HCT116 (cell line): Measurements from ENCODE around the gene CNKSR1. TPM values are rescaled to one million over a fixed set of nuclear protein-coding genes. Genes with fewer than 3 reads are reported as not detected.
A peak's percentile ranks its signal among the peaks of the same experiment; 100 is the strongest.

Experiments used
- ATAC-seq: fragments of 200-7000 bp; cut with Tn5 transposase; 2 replicates; pipeline ENCODE4 v1.9.1; 2020; ENCODE audit warnings: mild to moderate bottlenecking, moderate library complexity
- BruUV-seq: library from RNA; stranded (reverse); fragments of 400-500 nt; replicated peaks from 2 replicates; lab custom pipeline; 2021; lab: Mats Ljungman, UMichigan
- CTCF ChIA-PET: fragments of 300-600 bp; sonication (Branson Sonifier 250); formaldehyde crosslinking; loops from one replicate; lab custom pipeline; 2021; ENCODE audit warnings: antibody characterized with exemption; lab: Charles Lee
- POLR2A ChIA-PET: fragments of 300-600, 350-600 bp; sonication (Branson Sonifier 250); formaldehyde crosslinking; loops from one replicate; lab custom pipeline; 2021; ENCODE audit warnings: antibody characterized with exemption; lab: Charles Lee
- RAD21 ChIA-PET, 2 experiments: fragments of 300-600 bp; sonication (Branson Sonifier 250); formaldehyde crosslinking; loops; one replicate each; lab custom pipeline; 2023; ENCODE audit warnings: low total read pairs in 2 of 2; ENCODE audit not compliant: uncharacterized antibody in 2 of 2, unreplicated experiment in 2 of 2, low non-redundant PET in 1 of 2; lab: Charles Lee
- DNase-seq: peaks from one replicate; pipeline ENCODE4 v3.0.0-alpha.2; 2010; ENCODE audit warnings: low read depth, low spot score
- H2AFZ ChIP-seq: fragments of 200-600 bp; shearing (Covaris generic), sonication (generic); 2 replicates; pipeline ENCODE4 v1.6.1; 2017; ENCODE audit warnings: low read depth, mixed run types, mixed read lengths, antibody characterized with exemption, low read length; ENCODE audit not compliant: poor library complexity, severe bottlenecking
- H3K27ac ChIP-seq: 2 replicates; pipeline ENCODE4 v1.5.1; 2012; ENCODE audit warnings: low read depth, low read length
- H3K27me3 ChIP-seq: fragments of 200-600 bp; sonication (generic); 2 replicates; pipeline ENCODE4 v1.6.1; 2016; ENCODE audit warnings: mixed run types, low read length, mixed read lengths; ENCODE audit not compliant: insufficient read depth
- H3K36me3 ChIP-seq, 2 experiments: fragments of 200-500 bp in 1 of 2; fragments of 200-600 bp in 1 of 2; sonication (Bioruptor generic) in 1 of 2; sonication (generic) in 1 of 2; 2 replicates each; pipeline versions ENCODE4 v1.5.1 to v1.6.1; 2014 to 2016; ENCODE audit warnings: low read length in 2 of 2, inconsistent platforms in 1 of 2, mixed read lengths in 1 of 2, mixed run types in 1 of 2; ENCODE audit not compliant: insufficient read depth in 2 of 2, control insufficient read depth in 1 of 2
- H3K4me1 ChIP-seq, 2 experiments: fragments of 200-600 bp in 1 of 2; sonication (generic) in 1 of 2; 2 replicates each; pipeline versions ENCODE4 v1.5.1 to v1.6.1; 2012 to 2017; ENCODE audit warnings: low read length in 2 of 2, inconsistent platforms in 1 of 2, mild to moderate bottlenecking in 1 of 2, mixed read lengths in 1 of 2, mixed run types in 1 of 2, moderate library complexity in 1 of 2; ENCODE audit not compliant: insufficient read depth in 2 of 2, control insufficient read depth in 1 of 2
- H3K4me2 ChIP-seq: fragments of 200-600 bp; sonication (generic); 2 replicates; pipeline ENCODE4 v1.6.1; 2017; ENCODE audit warnings: mixed run types, low read length, mixed read lengths
- H3K4me3 ChIP-seq, 2 experiments: fragments of 200-600 bp in 1 of 2; sonication (generic) in 1 of 2; replicated peaks in 1 of 2; 2 replicates each; pipeline ENCODE4 v1.5.1; 2011 to 2016; ENCODE audit warnings: low read length in 2 of 2, control low read depth in 1 of 2, low read depth in 1 of 2, mild to moderate bottlenecking in 1 of 2, mixed read lengths in 1 of 2, mixed run types in 1 of 2
- H3K79me2 ChIP-seq: fragments of 200-600 bp; sonication (generic); 2 replicates; pipeline ENCODE4 v1.6.1; 2017; ENCODE audit warnings: mild to moderate bottlenecking, mixed run types, low read length, moderate library complexity, mixed read lengths; ENCODE audit not compliant: insufficient read depth
- H3K9ac ChIP-seq: fragments of 200-600 bp; sonication (generic); 2 replicates; pipeline ENCODE4 v1.6.1; 2016; ENCODE audit warnings: low read length, mixed read lengths
- H3K9me2 ChIP-seq: fragments of 200-600 bp; sonication (generic), shearing (Covaris generic); 2 replicates; pipeline ENCODE4 v1.6.1; 2017; ENCODE audit warnings: mixed run types, mild to moderate bottlenecking, moderate library complexity; ENCODE audit not compliant: insufficient read depth
- H3K9me3 ChIP-seq, 2 experiments: fragments of 200-500 bp in 1 of 2; fragments of 200-600 bp in 1 of 2; sonication (Bioruptor generic) in 1 of 2; sonication (generic) in 1 of 2; 2 replicates each; pipeline ENCODE4 v1.6.1; 2014 to 2017; ENCODE audit warnings: low read length in 2 of 2, mixed read lengths in 2 of 2, inconsistent platforms in 1 of 2, low read depth in 1 of 2, mild to moderate bottlenecking in 1 of 2, mixed run types in 1 of 2, moderate library complexity in 1 of 2; ENCODE audit not compliant: control insufficient read depth in 1 of 2, insufficient read depth in 1 of 2
- H4K20me1 ChIP-seq: fragments of 200-600 bp; sonication (generic), shearing (Covaris generic); 2 replicates; pipeline ENCODE4 v1.6.1; 2017; ENCODE audit warnings: mixed run types, mild to moderate bottlenecking, moderate library complexity; ENCODE audit not compliant: insufficient read depth
- CBX3 ChIP-seq: IDR thresholded peaks from 2 replicates; pipeline ENCODE4 v1.6.1; 2012; ENCODE audit warnings: low read depth
- CEBPB ChIP-seq: IDR thresholded peaks from 2 replicates; pipeline ENCODE4 v1.6.1; 2012; ENCODE audit warnings: low read depth
- EGR1 ChIP-seq: IDR thresholded peaks from 2 replicates; pipeline ENCODE4 v1.6.1; 2012; ENCODE audit warnings: low read depth
- FOSL1 ChIP-seq: IDR thresholded peaks from 2 replicates; pipeline ENCODE4 v1.6.1; 2012; ENCODE audit warnings: low read depth
- JUND ChIP-seq: IDR thresholded peaks from 2 replicates; pipeline ENCODE4 v1.6.1; 2012
- POLR2AphosphoS5 ChIP-seq: IDR thresholded peaks from 2 replicates; pipeline ENCODE4 v1.6.1; 2011; ENCODE audit warnings: mild to moderate bottlenecking, low read depth, low read length, moderate library complexity
- RAD21 ChIP-seq: IDR thresholded peaks from 2 replicates; pipeline ENCODE4 v1.6.1; 2012; ENCODE audit warnings: low read depth, mild to moderate bottlenecking
- SP1 ChIP-seq: IDR thresholded peaks from 2 replicates; pipeline ENCODE4 v1.6.1; 2012; ENCODE audit warnings: low read depth
- SRF ChIP-seq: IDR thresholded peaks from 2 replicates; pipeline ENCODE4 v1.6.1; 2012; ENCODE audit warnings: low read depth
- YY1 ChIP-seq: IDR thresholded peaks from 2 replicates; pipeline ENCODE4 v1.6.1; 2011; ENCODE audit warnings: low read length, low read depth, moderate library complexity, mild to moderate bottlenecking; ENCODE audit not compliant: insufficient replicate concordance; ENCODE audit errors: extremely low read depth
- ZFX ChIP-seq: fragments of 450-650 bp; IDR thresholded peaks from 2 replicates; pipeline ENCODE4 v1.6.1; 2017
- ZNF274 ChIP-seq: fragments of 200-500 bp; sonication (Bioruptor generic); IDR thresholded peaks from 2 replicates; pipeline ENCODE4 v1.6.1; 2014; ENCODE audit warnings: mild to moderate bottlenecking, low read depth, low read length, inconsistent platforms
- intact Hi-C: fragments of 100-400 bp; cut with micrococcal nuclease; formaldehyde crosslinking; loops from 2 replicates; pipeline ENCODE4 v1.10.0; 2022
- total RNA-seq: library from RNA; stranded (reverse); gene quantifications from one replicate; pipeline ENCODE4 v1.2.1, GENCODE V29; 2021; ENCODE audit not compliant: unreplicated experiment
- TF ChIP-seq, protein P1 (sequence below), 3 experiments: fragments of 200-600 bp in 1 of 3; sonication (generic) in 1 of 3; IDR thresholded peaks in 2 of 3; conservative IDR thresholded peaks in 1 of 3; 2 replicates each; pipeline ENCODE4 v1.5.1; 2012 to 2017; ENCODE audit warnings: low read depth in 2 of 3, low read length in 2 of 3, antibody characterized with exemption in 1 of 3, borderline replicate concordance in 1 of 3, control low read depth in 1 of 3, mild to moderate bottlenecking in 1 of 3, mixed read lengths in 1 of 3, mixed run types in 1 of 3, moderate library complexity in 1 of 3; ENCODE audit not compliant: insufficient read depth in 1 of 3
- TF ChIP-seq, protein P2 (sequence below): IDR thresholded peaks from 2 replicates; pipeline ENCODE4 v1.6.1; 2012

The CNKSR1 gene
- total RNA-seq, 1 experiment from 2014 or later = 26.6 TPM

DNA sequence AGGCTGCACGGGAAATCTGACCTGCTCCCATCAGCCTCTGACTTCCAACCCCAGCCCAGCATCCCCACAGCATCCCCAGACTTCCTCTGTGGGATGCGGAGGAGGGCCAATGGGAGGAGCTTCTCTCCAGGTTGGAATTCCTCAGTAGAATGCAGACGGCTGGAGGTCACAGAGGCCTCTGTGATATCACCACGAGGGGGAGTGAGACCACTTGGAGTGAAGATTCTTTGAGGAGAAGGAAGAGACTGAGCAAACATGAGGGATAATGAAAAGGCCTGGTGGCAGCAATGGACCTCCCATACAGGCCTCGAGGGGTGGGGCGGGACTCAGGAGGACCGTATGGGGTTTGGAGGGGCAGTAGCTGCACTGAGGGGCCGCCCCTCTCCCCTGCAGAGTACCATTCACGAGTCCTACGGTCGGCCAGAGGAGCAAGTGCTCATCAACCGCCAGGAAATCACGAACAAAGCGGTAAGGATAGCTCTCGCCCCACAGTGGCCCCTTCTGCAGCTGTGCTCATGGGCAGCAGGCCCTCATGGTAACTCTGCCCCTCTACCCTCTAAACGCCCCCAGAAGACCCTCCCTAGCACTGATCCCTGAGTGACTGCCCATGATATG lies 13.2 kb downstream of the CNKSR1 start, which contains the start of gene CATSPER4:
Gene CATSPER4, plus strand, starts transcription at position 230 of the 615 bp plus-strand sequence. Its CDS starts 26 bp downstream, at position 256.
- ATAC-seq = peak; percentile 82

DNA sequence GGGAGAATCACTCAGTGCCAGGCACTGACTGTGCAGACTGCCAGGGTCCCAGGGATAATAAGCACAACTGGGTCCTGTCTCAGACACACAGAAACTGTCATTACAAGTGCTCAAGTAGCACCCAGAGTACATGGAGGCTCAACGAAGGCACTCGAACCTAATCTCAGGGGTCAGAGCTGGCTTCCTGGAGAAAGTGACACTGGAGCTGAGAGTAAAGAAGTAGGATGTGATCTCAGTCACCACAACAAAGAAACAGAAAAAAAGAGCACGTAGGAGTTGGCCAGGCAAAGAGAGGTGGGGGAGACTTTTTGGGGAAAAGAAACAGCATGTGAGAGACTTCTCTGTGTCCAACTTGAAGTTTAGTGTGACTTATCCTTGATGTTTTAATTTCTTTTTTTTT lies 14.4 kb downstream of the CNKSR1 start:
- DNase-seq (no peak), ATAC-seq (no peak)
- H3K27me3 ChIP-seq = no peaks in the 10 kb centered on the region
- H3K9me3 ChIP-seq = no peaks in the 10 kb centered on the region
- H3K4me2 ChIP-seq = no peak overlapping the region
- POLR2A ChIA-PET = no interaction called here
- H3K79me2 ChIP-seq = no peaks in the 10 kb centered on the region
- no TSS peak for BruUV-seq
- no peaks in the 10 kb centered on the region for H4K20me1 ChIP-seq
- intact Hi-C loops = no loop called here
- H2AFZ ChIP-seq = no peak overlapping the region
- no peaks in the 10 kb centered on the region for H3K9me2 ChIP-seq
- H3K4me3 ChIP-seq = no peak overlapping the region
- RAD21 ChIA-PET = no interaction called here
- CTCF ChIA-PET = no interaction called here
- no peak overlapping the region for H3K9ac ChIP-seq
- H3K36me3 ChIP-seq = no peaks in the 10 kb centered on the region; a peak in 1 of 4 replicates
- no peak overlapping the region for H3K27ac ChIP-seq
- no peaks in the 10 kb centered on the region for H3K4me1 ChIP-seq
- TF ChIP-seq FOSL1 = no peak
- TF ChIP-seq, protein P1, sequence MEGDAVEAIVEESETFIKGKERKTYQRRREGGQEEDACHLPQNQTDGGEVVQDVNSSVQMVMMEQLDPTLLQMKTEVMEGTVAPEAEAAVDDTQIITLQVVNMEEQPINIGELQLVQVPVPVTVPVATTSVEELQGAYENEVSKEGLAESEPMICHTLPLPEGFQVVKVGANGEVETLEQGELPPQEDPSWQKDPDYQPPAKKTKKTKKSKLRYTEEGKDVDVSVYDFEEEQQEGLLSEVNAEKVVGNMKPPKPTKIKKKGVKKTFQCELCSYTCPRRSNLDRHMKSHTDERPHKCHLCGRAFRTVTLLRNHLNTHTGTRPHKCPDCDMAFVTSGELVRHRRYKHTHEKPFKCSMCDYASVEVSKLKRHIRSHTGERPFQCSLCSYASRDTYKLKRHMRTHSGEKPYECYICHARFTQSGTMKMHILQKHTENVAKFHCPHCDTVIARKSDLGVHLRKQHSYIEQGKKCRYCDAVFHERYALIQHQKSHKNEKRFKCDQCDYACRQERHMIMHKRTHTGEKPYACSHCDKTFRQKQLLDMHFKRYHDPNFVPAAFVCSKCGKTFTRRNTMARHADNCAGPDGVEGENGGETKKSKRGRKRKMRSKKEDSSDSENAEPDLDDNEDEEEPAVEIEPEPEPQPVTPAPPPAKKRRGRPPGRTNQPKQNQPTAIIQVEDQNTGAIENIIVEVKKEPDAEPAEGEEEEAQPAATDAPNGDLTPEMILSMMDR (IDR thresholded peaks at IDR 0.05 in 2 of 3, conservative IDR thresholded peaks at IDR 0.05 in 1 of 3; ENCODE audit: borderline replicate concordance in 1 of 3, insufficient read depth in 1 of 3, low read depth in 2 of 3, low read length in 2 of 3) = no peak
- TF ChIP-seq CBX3 = no peak
- TF ChIP-seq POLR2AphosphoS5 = no peak
- TF ChIP-seq JUND = no peak
- no peak for TF ChIP-seq EGR1
- no peak for TF ChIP-seq RAD21
- TF ChIP-seq SRF = no peak
- TF ChIP-seq, protein P2, sequence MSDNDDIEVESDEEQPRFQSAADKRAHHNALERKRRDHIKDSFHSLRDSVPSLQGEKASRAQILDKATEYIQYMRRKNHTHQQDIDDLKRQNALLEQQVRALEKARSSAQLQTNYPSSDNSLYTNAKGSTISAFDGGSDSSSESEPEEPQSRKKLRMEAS = no peak
- TF ChIP-seq ZNF274 = no peak
- TF ChIP-seq ZFX = no peak
- no peak for TF ChIP-seq SP1
- TF ChIP-seq CEBPB = no peak
- no peak for TF ChIP-seq YY1

More for the DNA sequence above, 13.2 kb downstream of the CNKSR1 start, which contains the start of gene CATSPER4:
- no peaks in the 10 kb centered on the region for H3K79me2 ChIP-seq
- no peak within 1 kb of the TSS for H3K9ac ChIP-seq
- no peaks in the 10 kb centered on the region for H3K27me3 ChIP-seq
- no peaks in the 10 kb centered on the region for H4K20me1 ChIP-seq
- no peak within 1 kb of the TSS for H3K27ac ChIP-seq
- TF ChIP-seq SRF (no peak), RAD21 (peak; percentile 46)
- TF ChIP-seq, protein P1 (IDR thresholded peaks at IDR 0.05 in 2 of 3, conservative IDR thresholded peaks at IDR 0.05 in 1 of 3; ENCODE audit: borderline replicate concordance in 1 of 3, insufficient read depth in 1 of 3, low read depth in 2 of 3, low read length in 2 of 3) = peak; percentile 21 to 32 (median 25); a peak in 4 of 6 replicates
- H3K4me3 ChIP-seq = no peak within 1 kb of the TSS
- ChIA-PET CTCF (interaction anchor here (2.6 kb wide), 2 partner anchors 13 to 43 kb away, joined by 13 to 16 read pairs; partner anchors contain the start of genes CEP85 and CNKSR1), RAD21 (interaction anchor here in 1 of 2 experiments (0.6 kb wide), 1 partner anchor 156 kb away, joined by 4 read pairs; no protein-coding TSS in a partner anchor), POLR2A (no interaction called here)
- H3K9me3 ChIP-seq = no peaks in the 10 kb centered on the region
- DNase-seq = no peak
- no peak within 1 kb of the TSS for H2AFZ ChIP-seq
- no peaks in the 10 kb centered on the region; a peak in 1 of 4 replicates for H3K36me3 ChIP-seq
- intact Hi-C loops = no loop called here
- H3K9me2 ChIP-seq = no peaks in the 10 kb centered on the region
- no peak within 1 kb of the TSS for H3K4me2 ChIP-seq
- H3K4me1 ChIP-seq = no peaks in the 10 kb centered on the region
- no TSS peak for BruUV-seq
